ENCODE data around the gene ZNF544.
"Not testable (repeated sequence)": the region's sequence is repeated elsewhere in the genome, so short reads cannot be mapped to it uniquely, and the experiment has no call there.

ZNF544 gene

GRCh38 chr19:58252102-58252685 is 23.5 kb downstream of the ZNF544 start:
- TF ChIP-seq ZNF565 (CRISPR knock-in tag; conservative IDR thresholded peaks at IDR 0.05; ENCODE audit: low read depth) (no peak), POU6F1 (CRISPR knock-in tag; IDR thresholded peaks at IDR 0.05; ENCODE audit: borderline replicate concordance, low read depth) (no peak), ZNF70 (CRISPR knock-in tag; IDR thresholded peaks at IDR 0.05) (no peak), CSRNP3 (CRISPR knock-in tag; IDR thresholded peaks at IDR 0.05) (no peak), GLIS3 (CRISPR knock-in tag; IDR thresholded peaks at IDR 0.05) (no peak), ZFP3 (CRISPR knock-in tag; IDR thresholded peaks at IDR 0.05) (no peak), CSDC2 (CRISPR knock-in tag; IDR thresholded peaks at IDR 0.05) (no peak), ESRRG (CRISPR knock-in tag; IDR thresholded peaks at IDR 0.05) (no peak)
- ATAC-seq: no peak

- ATAC-seq: not testable (repeated sequence)
Observed at GRCh38 chr19:58258259-58258658, 29.5 kb downstream of the ZNF544 start.

GRCh38 chr19:58261600-58261967 is 32.9 kb downstream of the ZNF544 start:
- TF ChIP-seq ZC3H10 (CRISPR knock-in tag; IDR thresholded peaks at IDR 0.05): no peak
- no peak for TF ChIP-seq ZFP30 (CRISPR knock-in tag; IDR thresholded peaks at IDR 0.05)
- no peak for TF ChIP-seq ZNF565 (CRISPR knock-in tag; conservative IDR thresholded peaks at IDR 0.05; ENCODE audit: low read depth)
- TF ChIP-seq RARB (CRISPR knock-in tag; IDR thresholded peaks at IDR 0.05): no peak
- no peak for TF ChIP-seq PPARA (CRISPR knock-in tag; IDR thresholded peaks at IDR 0.05; ENCODE audit: borderline replicate concordance)
- no peak for TF ChIP-seq SNAI2 (CRISPR knock-in tag; IDR thresholded peaks at IDR 0.05)
- no peak for TF ChIP-seq BACH2 (CRISPR knock-in tag; IDR thresholded peaks at IDR 0.05; ENCODE audit: borderline replicate concordance)
- no peak for TF ChIP-seq TSHZ2 (CRISPR knock-in tag; IDR thresholded peaks at IDR 0.05)
- TF ChIP-seq OSR1 (CRISPR knock-in tag; IDR thresholded peaks at IDR 0.05): no peak
- no peak for TF ChIP-seq CSDC2 (CRISPR knock-in tag; IDR thresholded peaks at IDR 0.05)
- no peak for TF ChIP-seq PATZ1 (CRISPR knock-in tag; IDR thresholded peaks at IDR 0.05; ENCODE audit: borderline replicate concordance)
- TF ChIP-seq CSRNP3 (CRISPR knock-in tag; IDR thresholded peaks at IDR 0.05): no peak
- no peak for TF ChIP-seq ZFP3 (CRISPR knock-in tag; IDR thresholded peaks at IDR 0.05)
- ATAC-seq: no peak

All from SK-N-SH treated with all-trans-retinoic acid at 6 μM for 48 hours (cell line).